Nephron progenitor cell (in vitro differentiated cells): ENCODE data around the gene SMARCC1.

Source experiments
- DNase-seq: peaks from one replicate; pipeline ENCODE4 v3.0.0; 2021
- H3K27ac Mint-ChIP-seq: 2 replicates; pipeline ENCODE4 v1.8.0; 2021; ENCODE audit warnings: mild to moderate bottlenecking, moderate library complexity, mixed read lengths
- H3K27me3 Mint-ChIP-seq: 2 replicates; pipeline ENCODE4 v1.8.0; 2021; ENCODE audit warnings: mild to moderate bottlenecking, low read depth, mixed read lengths; ENCODE audit not compliant: poor library complexity
- H3K36me3 Mint-ChIP-seq: 2 replicates; pipeline ENCODE4 v1.8.0; 2021; ENCODE audit warnings: low read depth, mixed read lengths
- H3K4me1 Mint-ChIP-seq: 2 replicates; pipeline ENCODE4 v1.8.0; 2021; ENCODE audit warnings: mixed read lengths
- H3K4me3 Mint-ChIP-seq: 2 replicates; pipeline ENCODE4 v1.8.0; 2021; ENCODE audit warnings: mild to moderate bottlenecking, moderate library complexity, mixed read lengths
- H3K9me3 Mint-ChIP-seq: 2 replicates; pipeline ENCODE4 v1.8.0; 2021; ENCODE audit warnings: mild to moderate bottlenecking, moderate library complexity, mixed read lengths
- TF ChIP-seq, protein P1 (sequence below): fragments of 200-600 bp; sonication (generic); IDR thresholded peaks from 2 replicates; pipeline ENCODE4 v1.5.0; 2021; ENCODE audit warnings: antibody characterized with exemption

Gene SMARCC1

DNA sequence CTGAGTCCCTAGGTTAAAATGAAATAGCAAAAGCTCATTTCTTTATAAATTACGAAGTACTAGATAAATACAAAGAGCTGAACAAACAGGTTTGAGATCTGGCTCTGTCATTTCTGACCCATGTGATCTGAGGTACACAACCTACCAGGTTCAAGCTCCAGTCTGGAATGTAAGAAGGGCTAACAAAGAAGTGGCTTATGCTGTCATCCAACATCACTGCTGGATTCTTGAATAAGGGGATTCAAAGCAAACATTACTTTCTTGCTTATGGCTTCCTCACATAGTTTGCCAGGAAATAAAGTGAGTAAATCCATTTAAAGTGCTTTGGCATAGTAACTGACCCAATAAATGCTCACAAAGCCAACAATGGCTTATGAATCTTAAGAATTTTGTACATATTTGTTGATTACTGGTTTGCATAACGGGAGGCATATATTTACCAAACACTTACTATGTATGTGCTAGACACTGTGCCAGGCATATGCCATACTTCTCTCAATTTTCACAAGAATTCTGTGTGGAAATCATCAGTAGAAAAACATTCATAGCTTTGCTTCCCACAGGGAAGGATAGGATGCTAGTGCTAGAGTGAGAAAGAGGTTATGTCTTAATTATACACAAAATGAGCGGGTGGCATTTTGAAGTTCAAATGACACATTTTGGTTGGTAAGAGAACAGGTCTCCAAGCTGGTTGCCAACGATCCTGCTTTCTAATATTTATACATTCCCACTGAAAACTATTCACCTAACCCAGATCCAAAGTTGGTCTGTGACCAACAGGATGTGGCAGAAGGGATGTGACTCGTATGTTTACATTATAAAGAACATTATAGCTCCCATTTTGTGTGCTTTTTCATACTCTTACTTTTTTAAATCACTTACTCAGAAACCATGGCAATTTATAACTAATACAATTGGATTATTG is 164.3 kb downstream of the SMARCC1 start:
- H3K36me3 Mint-ChIP-seq, result peaks cover 55% of the 10 kb centered on the region
- no peak overlapping the region for H3K4me3 Mint-ChIP-seq
- H3K9me3 Mint-ChIP-seq, result no peaks in the 10 kb centered on the region
- no peaks in the 10 kb centered on the region for H3K4me1 Mint-ChIP-seq
- no peak overlapping the region for H3K27ac Mint-ChIP-seq
- TF ChIP-seq, protein P1, sequence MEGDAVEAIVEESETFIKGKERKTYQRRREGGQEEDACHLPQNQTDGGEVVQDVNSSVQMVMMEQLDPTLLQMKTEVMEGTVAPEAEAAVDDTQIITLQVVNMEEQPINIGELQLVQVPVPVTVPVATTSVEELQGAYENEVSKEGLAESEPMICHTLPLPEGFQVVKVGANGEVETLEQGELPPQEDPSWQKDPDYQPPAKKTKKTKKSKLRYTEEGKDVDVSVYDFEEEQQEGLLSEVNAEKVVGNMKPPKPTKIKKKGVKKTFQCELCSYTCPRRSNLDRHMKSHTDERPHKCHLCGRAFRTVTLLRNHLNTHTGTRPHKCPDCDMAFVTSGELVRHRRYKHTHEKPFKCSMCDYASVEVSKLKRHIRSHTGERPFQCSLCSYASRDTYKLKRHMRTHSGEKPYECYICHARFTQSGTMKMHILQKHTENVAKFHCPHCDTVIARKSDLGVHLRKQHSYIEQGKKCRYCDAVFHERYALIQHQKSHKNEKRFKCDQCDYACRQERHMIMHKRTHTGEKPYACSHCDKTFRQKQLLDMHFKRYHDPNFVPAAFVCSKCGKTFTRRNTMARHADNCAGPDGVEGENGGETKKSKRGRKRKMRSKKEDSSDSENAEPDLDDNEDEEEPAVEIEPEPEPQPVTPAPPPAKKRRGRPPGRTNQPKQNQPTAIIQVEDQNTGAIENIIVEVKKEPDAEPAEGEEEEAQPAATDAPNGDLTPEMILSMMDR, result no peak
- H3K27me3 Mint-ChIP-seq, result no peaks in the 10 kb centered on the region
- DNase-seq, result no peak

DNA sequence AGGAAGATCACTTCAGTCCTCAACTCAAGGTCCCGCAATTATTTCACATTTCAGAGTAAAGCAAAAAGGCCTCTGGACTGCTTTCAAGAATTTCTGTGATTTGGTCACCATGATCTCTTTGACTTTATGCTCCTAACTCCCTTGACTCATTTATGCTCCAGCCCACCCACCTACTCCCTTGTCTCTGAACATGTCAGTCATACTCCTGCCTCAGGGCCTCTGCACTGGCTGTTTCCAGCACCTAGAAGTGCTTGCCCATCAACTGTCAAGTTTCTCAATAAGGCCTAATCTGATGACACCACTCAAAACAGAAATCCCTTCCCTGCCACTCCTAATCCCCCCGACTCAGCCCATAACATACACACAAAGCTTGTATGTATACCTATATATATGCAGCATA is 166.9 kb downstream of the SMARCC1 start:
- Mint-ChIP-seq H3K27me3 (no peaks in the 10 kb centered on the region), H3K9me3 (no peaks in the 10 kb centered on the region), H3K4me3 (no peak overlapping the region), H3K27ac (no peak overlapping the region), H3K4me1 (no peaks in the 10 kb centered on the region), H3K36me3 (peaks cover 59% of the 10 kb centered on the region)
- TF ChIP-seq, protein P1, result no peak
- DNase-seq, result no peak

DNA sequence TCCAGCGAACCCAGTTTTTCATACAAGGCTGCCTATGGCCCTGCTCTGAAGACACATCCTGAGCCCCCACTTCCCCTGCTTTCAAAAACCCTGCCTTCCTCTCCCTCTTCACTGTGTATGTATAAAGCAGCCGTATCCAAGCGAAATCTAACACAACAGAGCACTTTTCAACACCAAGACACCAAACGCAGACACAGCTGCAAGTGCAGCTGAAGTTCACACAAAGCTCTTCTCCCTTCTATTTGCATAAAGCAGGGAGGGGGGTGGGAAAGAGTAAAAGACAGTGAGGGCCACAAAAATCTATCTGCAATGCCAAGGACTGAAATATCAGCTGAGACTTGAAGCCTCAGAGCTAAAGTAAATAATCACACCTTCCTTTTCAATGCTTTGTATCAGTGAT is 168.0 kb downstream of the SMARCC1 start:
- Mint-ChIP-seq H3K9me3 (no peaks in the 10 kb centered on the region), H3K4me1 (no peaks in the 10 kb centered on the region), H3K27me3 (no peaks in the 10 kb centered on the region), H3K36me3 (peaks cover 59% of the 10 kb centered on the region), H3K4me3 (no peak overlapping the region), H3K27ac (no peak overlapping the region)
- TF ChIP-seq, protein P1, result no peak
- DNase-seq, result no peak

DNA sequence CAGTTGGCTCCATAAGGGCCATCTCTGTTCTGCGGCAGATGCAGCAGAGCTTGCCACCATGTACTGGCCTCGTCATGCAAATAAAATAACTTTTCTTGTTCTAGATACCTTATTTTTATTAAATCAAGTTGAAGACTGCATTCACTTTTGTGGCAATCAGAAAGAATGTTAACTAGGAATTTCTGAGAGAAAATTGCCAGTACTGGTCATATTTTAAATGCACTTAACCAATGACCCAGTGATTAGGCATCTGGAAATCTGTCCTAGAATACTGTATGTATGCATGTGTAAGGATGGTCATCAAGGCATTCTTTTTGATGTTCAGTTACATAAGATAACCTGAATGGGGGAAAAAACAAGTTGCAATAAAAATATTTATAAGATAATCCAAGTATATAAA is 168.8 kb downstream of the SMARCC1 start:
- DNase-seq, result no peak
- no peaks in the 10 kb centered on the region for H3K4me1 Mint-ChIP-seq
- no peak overlapping the region for H3K27ac Mint-ChIP-seq
- no peaks in the 10 kb centered on the region for H3K27me3 Mint-ChIP-seq
- H3K36me3 Mint-ChIP-seq, result peaks cover 58% of the 10 kb centered on the region
- TF ChIP-seq, protein P1, result no peak
- H3K4me3 Mint-ChIP-seq, result no peak overlapping the region
- no peaks in the 10 kb centered on the region for H3K9me3 Mint-ChIP-seq

DNA sequence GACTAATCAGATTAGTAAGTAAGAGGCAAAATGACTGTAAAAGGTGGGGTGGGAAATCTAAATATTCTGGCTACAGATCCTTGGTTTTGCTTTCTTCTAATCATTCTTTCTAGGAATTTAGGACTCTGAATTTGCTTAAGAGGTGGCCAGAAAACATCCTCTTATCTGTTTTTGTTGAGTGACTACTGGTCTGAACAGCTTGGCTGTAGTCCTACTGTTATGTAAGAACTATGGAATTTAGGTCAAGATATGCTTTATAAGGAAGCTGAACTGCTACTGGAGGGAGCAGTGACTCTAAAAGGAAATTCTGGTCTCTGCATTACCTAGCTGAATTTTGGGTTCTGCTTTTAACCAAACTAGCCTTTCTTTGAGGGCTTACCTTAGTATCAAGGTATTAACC is 169.5 kb downstream of the SMARCC1 start:
- DNase-seq, result no peak
- Mint-ChIP-seq H3K4me1 (no peaks in the 10 kb centered on the region), H3K4me3 (no peak overlapping the region), H3K36me3 (peaks cover 51% of the 10 kb centered on the region), H3K27ac (peak overlapping the region; percentile 21), H3K27me3 (no peaks in the 10 kb centered on the region), H3K9me3 (no peaks in the 10 kb centered on the region)
- TF ChIP-seq, protein P1, result no peak

DNA sequence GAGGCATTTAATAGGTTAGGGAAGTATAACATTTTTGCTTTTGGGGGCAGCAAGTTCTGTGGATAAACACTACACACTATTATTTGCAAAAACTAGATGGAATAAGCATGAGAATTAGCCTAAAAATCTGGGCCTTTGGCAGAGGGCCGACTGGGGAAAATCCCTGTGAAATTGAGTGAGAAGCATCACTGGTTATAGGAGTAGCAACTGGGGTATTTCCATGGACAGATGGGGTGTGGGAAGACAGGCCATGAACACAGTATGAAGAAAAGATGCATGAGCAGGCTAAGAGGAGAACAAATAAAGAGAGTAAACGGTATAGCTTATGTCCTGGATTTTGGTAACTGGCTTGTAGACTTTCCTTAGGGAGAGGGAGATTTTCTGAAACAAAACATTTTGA is 170.1 kb downstream of the SMARCC1 start:
- no peak for DNase-seq
- H3K36me3 Mint-ChIP-seq, result peaks cover 45% of the 10 kb centered on the region
- H3K4me1 Mint-ChIP-seq, result no peaks in the 10 kb centered on the region
- TF ChIP-seq, protein P1, result no peak
- peak overlapping the region; percentile 21 for H3K27ac Mint-ChIP-seq
- H3K4me3 Mint-ChIP-seq, result no peak overlapping the region
- no peaks in the 10 kb centered on the region for H3K27me3 Mint-ChIP-seq
- H3K9me3 Mint-ChIP-seq, result no peaks in the 10 kb centered on the region
